Measurements from ENCODE around the gene POU2F1. TPM values are rescaled to one million over a fixed set of nuclear protein-coding genes. Genes with fewer than 3 reads are reported as not detected.

Gene POU2F1
- total RNA-seq, 4 donors from 2014 or later = 11.5 to 23.1 (median 17.0) TPM

DNA sequence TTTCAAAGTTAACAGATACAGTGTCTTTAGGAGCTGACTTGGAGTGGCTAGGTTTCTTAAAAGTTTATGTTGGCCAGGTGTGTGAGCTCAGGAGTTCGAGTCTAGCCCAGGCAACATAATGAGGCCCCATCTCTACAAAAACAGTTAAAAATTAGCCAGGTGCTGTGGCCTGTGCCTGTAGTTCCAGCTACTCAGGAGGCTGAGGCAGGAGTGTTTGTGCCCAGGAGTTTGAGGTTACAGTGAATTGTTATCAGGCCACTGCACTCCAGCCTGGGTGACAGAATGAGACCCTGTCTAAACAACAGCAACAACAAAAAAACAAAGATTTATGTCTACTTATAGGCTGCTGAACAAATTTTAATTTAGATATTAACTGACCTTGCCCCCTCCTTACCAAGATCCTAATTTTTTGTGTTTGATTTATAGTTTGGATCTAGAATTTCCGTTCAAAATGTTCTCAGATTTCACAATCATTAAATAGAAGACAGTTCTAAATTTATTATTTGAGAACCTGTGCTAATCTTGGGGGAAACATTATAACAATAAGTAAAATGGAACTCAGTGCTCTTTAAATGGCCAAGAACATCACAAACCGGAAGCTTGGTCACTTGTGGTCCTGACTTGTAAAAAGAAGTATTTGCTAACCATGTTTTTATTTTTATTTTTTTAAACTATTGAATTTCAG, 67.8 kb downstream of the POU2F1 start:
- H3K9me3 ChIP-seq = no peaks in the 10 kb centered on the region
- no peaks in the 10 kb centered on the region for H3K36me3 ChIP-seq
- H3K27ac ChIP-seq = no peak overlapping the region
- TF ChIP-seq, protein P1, sequence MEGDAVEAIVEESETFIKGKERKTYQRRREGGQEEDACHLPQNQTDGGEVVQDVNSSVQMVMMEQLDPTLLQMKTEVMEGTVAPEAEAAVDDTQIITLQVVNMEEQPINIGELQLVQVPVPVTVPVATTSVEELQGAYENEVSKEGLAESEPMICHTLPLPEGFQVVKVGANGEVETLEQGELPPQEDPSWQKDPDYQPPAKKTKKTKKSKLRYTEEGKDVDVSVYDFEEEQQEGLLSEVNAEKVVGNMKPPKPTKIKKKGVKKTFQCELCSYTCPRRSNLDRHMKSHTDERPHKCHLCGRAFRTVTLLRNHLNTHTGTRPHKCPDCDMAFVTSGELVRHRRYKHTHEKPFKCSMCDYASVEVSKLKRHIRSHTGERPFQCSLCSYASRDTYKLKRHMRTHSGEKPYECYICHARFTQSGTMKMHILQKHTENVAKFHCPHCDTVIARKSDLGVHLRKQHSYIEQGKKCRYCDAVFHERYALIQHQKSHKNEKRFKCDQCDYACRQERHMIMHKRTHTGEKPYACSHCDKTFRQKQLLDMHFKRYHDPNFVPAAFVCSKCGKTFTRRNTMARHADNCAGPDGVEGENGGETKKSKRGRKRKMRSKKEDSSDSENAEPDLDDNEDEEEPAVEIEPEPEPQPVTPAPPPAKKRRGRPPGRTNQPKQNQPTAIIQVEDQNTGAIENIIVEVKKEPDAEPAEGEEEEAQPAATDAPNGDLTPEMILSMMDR (IDR thresholded peaks at IDR 0.05) = no peak
- no peak for TF ChIP-seq POLR2A (IDR thresholded peaks at IDR 0.05)
- no peaks in the 10 kb centered on the region for H3K4me1 ChIP-seq
- no peak overlapping the region for H3K4me3 ChIP-seq
- DNase-seq = no peak
- no peaks in the 10 kb centered on the region for H3K27me3 ChIP-seq

DNA sequence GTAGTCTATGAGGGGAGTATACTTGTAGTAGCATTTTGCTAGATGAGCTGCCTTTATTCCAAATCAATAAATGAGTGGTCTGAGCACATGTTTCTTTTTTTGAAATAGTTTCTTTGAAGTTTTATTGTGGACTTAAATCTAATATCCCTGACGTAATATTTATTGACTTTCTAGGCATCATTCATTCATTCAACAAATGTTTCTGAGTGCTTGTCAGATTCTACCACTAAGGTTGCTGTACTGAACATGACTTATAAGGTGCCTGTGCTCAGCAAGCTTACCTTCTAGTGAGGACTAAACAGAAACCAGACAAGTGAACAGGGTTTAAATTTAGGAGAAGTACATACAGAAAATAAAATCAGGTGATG, 68.4 kb downstream of the POU2F1 start:
- no peaks in the 10 kb centered on the region for H3K9me3 ChIP-seq
- no peak for TF ChIP-seq POLR2A (IDR thresholded peaks at IDR 0.05)
- TF ChIP-seq, protein P1 (IDR thresholded peaks at IDR 0.05) = no peak
- DNase-seq = no peak
- no peaks in the 10 kb centered on the region for H3K27me3 ChIP-seq
- H3K4me1 ChIP-seq = no peaks in the 10 kb centered on the region
- H3K4me3 ChIP-seq = no peak overlapping the region
- H3K36me3 ChIP-seq = no peaks in the 10 kb centered on the region
- no peak overlapping the region for H3K27ac ChIP-seq

DNA sequence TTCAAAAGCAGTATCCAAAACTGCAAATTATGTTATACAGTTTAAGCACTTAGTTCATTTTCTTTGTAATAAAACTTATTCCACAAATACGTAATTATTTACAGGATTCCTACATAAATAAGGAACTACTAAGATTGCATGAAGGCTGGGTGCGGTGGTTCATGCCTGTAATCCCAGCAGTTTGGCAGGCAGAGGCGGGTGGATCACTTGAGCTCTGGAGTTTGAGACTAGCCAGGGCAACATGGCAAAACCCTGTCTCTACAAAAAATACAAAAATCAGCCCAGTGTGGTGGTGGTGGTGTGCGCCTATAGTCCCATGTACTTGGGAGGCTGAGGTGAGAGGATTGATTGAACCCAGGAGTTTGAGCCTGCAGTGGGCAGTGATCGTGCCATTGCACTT, 69.3 kb downstream of the POU2F1 start:
- Histone ChIP-seq H3K36me3 (no peaks in the 10 kb centered on the region), H3K4me3 (no peak overlapping the region), H3K27me3 (no peaks in the 10 kb centered on the region), H3K4me1 (no peaks in the 10 kb centered on the region), H3K27ac (no peak overlapping the region), H3K9me3 (no peaks in the 10 kb centered on the region)
- TF ChIP-seq POLR2A (IDR thresholded peaks at IDR 0.05) = no peak
- TF ChIP-seq, protein P1 (IDR thresholded peaks at IDR 0.05) = no peak
- DNase-seq = no peak

DNA sequence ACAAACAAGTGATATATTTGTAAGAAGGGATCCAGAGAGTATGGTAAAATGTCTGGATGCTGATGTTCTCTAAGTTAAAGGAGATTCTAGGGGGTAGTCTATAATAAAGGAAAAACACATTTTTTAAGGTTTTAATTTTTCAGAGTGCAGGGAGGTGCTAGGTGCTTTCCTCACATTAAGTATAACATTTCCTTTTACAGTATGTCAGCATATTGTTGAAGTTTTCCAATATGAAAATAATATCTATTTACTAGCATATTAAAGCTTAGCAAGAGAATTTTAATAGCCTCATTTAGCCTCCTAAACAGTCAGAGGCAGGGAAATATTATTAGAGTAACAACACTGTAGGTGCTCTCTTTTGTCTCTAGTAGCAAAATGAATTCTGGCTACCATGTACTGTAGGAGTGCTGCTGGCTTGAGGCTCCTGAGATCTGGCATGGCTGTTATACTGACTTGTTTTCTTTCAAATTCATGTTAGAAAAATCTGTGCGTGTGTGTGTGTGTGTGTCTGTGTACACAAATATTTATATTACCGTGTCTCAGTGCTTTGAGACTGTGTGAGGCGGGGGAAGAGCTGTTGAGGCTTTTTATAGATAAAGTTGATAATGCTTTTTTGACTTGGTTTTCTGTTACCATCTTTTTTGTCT, 71.0 kb downstream of the POU2F1 start:
- no peaks in the 10 kb centered on the region for H3K36me3 ChIP-seq
- no peaks in the 10 kb centered on the region for H3K27me3 ChIP-seq
- no peak overlapping the region for H3K27ac ChIP-seq
- H3K4me3 ChIP-seq = no peak overlapping the region
- TF ChIP-seq POLR2A (IDR thresholded peaks at IDR 0.05) = no peak
- TF ChIP-seq, protein P1 (IDR thresholded peaks at IDR 0.05) = no peak
- H3K9me3 ChIP-seq = no peaks in the 10 kb centered on the region
- DNase-seq = no peak
- no peaks in the 10 kb centered on the region for H3K4me1 ChIP-seq

DNA sequence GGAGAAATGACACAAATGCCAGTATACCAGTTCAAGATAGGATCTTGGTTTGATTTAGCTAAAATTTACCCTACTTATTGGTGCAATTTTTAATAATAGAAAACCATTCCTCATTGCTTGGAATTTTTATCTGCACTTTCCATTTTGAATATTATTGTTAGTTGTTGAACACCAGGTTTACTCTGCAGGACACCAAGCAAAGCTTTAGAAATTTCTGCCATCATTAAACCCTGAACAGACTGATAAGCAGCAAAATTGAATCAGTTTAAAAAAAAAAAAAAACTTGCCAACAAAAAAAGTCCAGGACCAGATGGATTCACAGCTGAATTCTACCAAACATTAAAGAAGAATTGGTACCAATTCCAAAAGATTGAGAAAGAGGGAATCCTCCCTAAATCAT, 71.5 kb downstream of the POU2F1 start:
- TF ChIP-seq, protein P1 (IDR thresholded peaks at IDR 0.05) = no peak
- TF ChIP-seq POLR2A (IDR thresholded peaks at IDR 0.05) = no peak
- Histone ChIP-seq H3K9me3 (no peaks in the 10 kb centered on the region), H3K27ac (no peak overlapping the region), H3K4me1 (no peaks in the 10 kb centered on the region), H3K4me3 (no peak overlapping the region), H3K27me3 (no peaks in the 10 kb centered on the region), H3K36me3 (no peaks in the 10 kb centered on the region)
- no peak for DNase-seq

Data from Peyer's patch (tissue), 4 donors.